HepG2 (cell line): ENCODE data around the gene TOP1. TPM values are rescaled to one million over a fixed set of nuclear protein-coding genes. Genes with fewer than 3 reads are reported as not detected.
A peak's percentile ranks its signal among the peaks of the same experiment; 100 is the strongest.

Experiments
- HNRNPL ChIP-seq: fragments of 200-400 bp; formaldehyde crosslinking; IDR thresholded peaks from 2 replicates; pipeline ENCODE4 v1.6.1; 2017; ENCODE audit warnings: mild to moderate bottlenecking, low read depth, low read length
- KDM5B ChIP-seq: sonication (generic); formaldehyde crosslinking; IDR thresholded peaks from 2 replicates; pipeline ENCODE4 v1.4.0; 2020; ENCODE audit warnings: missing genetic modification reagents, mild to moderate bottlenecking, borderline replicate concordance
- MAFK ChIP-seq, 2 experiments: IDR thresholded peaks in 1 of 2; conservative IDR thresholded peaks in 1 of 2; 2 replicates each; pipeline ENCODE4 v1.6.1; 2011; ENCODE audit warnings: improper control_type of control experiment in 2 of 2, low read length in 2 of 2
- PCBP1 ChIP-seq: fragments of 200-400 bp; formaldehyde crosslinking; IDR thresholded peaks from 2 replicates; pipeline ENCODE4 v1.6.1; 2017; ENCODE audit warnings: mild to moderate bottlenecking, low read depth, low read length, borderline replicate concordance
- PTBP1 ChIP-seq: fragments of 200-400 bp; formaldehyde crosslinking; IDR thresholded peaks from 2 replicates; pipeline ENCODE4 v1.6.1; 2018; ENCODE audit warnings: low read length, low read depth; ENCODE audit not compliant: poor library complexity, severe bottlenecking
- RXRB ChIP-seq: IDR thresholded peaks from 2 replicates; pipeline ENCODE4 v1.6.1; 2016; ENCODE audit warnings: borderline replicate concordance, missing genetic modification reagents, missing compliant biosample characterization
- ZBTB1 ChIP-seq: sonication (generic); formaldehyde crosslinking; IDR thresholded peaks from 2 replicates; pipeline ENCODE4 v1.4.0; 2020; ENCODE audit warnings: missing genetic modification reagents, borderline replicate concordance
- polyA plus RNA-seq, 8 experiments: library from polyadenylated mRNA; depleted of rRNA in 3 of 8; stranded (reverse) in 7 of 8; unstranded in 1 of 8; fragments of >200 nt; fragmentation: Illumina TruSeq in 4 of 8; extraction: Trizol in 4 of 8; gene quantifications; 2 replicates each; pipeline versions ENCODE4 v1.2.1 to v1.2.3, GENCODE V29; 2011 to 2016; ENCODE audit warnings: low read depth in 4 of 8, missing spikeins in 1 of 8, mixed read lengths in 1 of 8; ENCODE audit not compliant: insufficient read depth in 1 of 8
- total RNA-seq, 5 experiments: library from RNA; depleted of rRNA; stranded (reverse); fragments of >200 nt; fragmentation: Illumina TruSeq; extraction: Trizol; gene quantifications; 2 replicates each; pipeline ENCODE4 v1.2.3, GENCODE V29; 2016; ENCODE audit warnings: low read depth in 1 of 5
- TF ChIP-seq, protein P1 (sequence below): sonication (generic); formaldehyde crosslinking; IDR thresholded peaks from 2 replicates; pipeline ENCODE4 v1.5.1; 2020; ENCODE audit warnings: mild to moderate bottlenecking, missing genetic modification reagents, moderate library complexity
- TF ChIP-seq, protein P2 (sequence below), 2 experiments: fragments of 450-650 bp in 1 of 2; sonication (generic) in 1 of 2; formaldehyde crosslinking in 1 of 2; IDR thresholded peaks; 2 replicates each; pipeline versions ENCODE4 v1.6.1 to v1.8.0; 2016 to 2022; ENCODE audit warnings: antibody characterized with exemption in 1 of 2, mild to moderate bottlenecking in 1 of 2, missing genetic modification reagents in 1 of 2
- TF ChIP-seq, protein P3 (sequence below): sonication (generic); formaldehyde crosslinking; IDR thresholded peaks from 2 replicates; pipeline ENCODE4 v1.5.0; 2020; ENCODE audit warnings: mild to moderate bottlenecking, missing genetic modification reagents, moderate library complexity

The TOP1 gene
- total and polyA plus RNA-seq, 2 of the 13 experiments (the other 11 are each of a cell fraction or from before 2014, with no cell fraction given): 10.2 to 19.4 TPM

DNA sequence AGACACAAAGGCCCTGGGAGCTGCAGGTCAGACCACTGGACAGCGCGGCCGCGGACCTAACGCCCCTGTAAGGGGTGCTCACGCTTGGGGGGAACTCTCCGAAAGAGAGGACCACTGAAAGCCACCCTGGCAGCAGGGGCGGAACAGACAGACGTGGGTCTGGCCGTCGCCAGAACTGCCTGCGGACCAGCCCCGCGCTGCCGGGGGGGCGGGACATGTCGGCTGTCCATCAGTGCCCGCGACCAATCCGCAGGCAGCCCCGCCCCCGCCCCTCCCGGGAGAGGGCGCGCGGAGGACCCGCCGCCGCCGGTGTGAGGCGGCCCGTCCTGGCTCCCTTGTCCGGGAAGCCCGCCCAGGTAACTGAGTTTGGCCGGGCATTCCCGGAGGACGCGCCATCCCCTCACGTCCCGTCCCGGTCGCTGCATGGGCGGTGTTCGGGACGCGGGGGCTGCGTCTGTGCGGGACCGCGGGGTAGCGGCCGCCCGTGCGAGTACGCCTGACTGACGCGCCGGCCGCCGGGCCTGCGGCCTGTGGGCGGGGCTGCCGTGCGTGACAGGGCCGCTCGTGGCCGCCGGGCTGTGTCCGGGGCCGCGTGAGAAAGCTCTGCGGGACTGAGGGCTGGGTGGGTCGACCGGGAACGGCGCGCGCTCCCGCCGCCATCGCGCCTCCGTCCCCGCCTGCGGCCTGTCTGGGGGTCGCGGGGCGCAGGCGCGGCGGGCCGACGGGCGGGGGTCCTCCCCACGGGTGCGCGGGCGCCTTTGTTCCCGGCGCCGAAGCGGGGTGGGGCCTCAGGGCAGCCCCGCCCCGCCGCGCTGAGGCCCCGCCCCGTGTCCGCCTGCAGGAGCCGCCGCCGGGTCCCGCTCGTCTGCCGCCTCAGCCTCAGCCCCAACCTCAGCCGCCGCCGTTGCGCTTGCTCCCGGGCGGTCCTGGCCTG lies 108.3 kb downstream of the TOP1 start, which contains the start of gene PLCG1 (continued):
- TF ChIP-seq, protein P1, sequence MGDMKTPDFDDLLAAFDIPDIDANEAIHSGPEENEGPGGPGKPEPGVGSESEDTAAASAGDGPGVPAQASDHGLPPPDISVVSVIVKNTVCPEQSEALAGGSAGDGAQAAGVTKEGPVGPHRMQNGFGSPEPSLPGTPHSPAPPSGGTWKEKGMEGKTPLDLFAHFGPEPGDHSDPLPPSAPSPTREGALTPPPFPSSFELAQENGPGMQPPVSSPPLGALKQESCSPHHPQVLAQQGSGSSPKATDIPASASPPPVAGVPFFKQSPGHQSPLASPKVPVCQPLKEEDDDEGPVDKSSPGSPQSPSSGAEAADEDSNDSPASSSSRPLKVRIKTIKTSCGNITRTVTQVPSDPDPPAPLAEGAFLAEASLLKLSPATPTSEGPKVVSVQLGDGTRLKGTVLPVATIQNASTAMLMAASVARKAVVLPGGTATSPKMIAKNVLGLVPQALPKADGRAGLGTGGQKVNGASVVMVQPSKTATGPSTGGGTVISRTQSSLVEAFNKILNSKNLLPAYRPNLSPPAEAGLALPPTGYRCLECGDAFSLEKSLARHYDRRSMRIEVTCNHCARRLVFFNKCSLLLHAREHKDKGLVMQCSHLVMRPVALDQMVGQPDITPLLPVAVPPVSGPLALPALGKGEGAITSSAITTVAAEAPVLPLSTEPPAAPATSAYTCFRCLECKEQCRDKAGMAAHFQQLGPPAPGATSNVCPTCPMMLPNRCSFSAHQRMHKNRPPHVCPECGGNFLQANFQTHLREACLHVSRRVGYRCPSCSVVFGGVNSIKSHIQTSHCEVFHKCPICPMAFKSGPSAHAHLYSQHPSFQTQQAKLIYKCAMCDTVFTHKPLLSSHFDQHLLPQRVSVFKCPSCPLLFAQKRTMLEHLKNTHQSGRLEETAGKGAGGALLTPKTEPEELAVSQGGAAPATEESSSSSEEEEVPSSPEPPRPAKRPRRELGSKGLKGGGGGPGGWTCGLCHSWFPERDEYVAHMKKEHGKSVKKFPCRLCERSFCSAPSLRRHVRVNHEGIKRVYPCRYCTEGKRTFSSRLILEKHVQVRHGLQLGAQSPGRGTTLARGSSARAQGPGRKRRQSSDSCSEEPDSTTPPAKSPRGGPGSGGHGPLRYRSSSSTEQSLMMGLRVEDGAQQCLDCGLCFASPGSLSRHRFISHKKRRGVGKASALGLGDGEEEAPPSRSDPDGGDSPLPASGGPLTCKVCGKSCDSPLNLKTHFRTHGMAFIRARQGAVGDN: peak; percentile 97
- TF ChIP-seq, protein P2, sequence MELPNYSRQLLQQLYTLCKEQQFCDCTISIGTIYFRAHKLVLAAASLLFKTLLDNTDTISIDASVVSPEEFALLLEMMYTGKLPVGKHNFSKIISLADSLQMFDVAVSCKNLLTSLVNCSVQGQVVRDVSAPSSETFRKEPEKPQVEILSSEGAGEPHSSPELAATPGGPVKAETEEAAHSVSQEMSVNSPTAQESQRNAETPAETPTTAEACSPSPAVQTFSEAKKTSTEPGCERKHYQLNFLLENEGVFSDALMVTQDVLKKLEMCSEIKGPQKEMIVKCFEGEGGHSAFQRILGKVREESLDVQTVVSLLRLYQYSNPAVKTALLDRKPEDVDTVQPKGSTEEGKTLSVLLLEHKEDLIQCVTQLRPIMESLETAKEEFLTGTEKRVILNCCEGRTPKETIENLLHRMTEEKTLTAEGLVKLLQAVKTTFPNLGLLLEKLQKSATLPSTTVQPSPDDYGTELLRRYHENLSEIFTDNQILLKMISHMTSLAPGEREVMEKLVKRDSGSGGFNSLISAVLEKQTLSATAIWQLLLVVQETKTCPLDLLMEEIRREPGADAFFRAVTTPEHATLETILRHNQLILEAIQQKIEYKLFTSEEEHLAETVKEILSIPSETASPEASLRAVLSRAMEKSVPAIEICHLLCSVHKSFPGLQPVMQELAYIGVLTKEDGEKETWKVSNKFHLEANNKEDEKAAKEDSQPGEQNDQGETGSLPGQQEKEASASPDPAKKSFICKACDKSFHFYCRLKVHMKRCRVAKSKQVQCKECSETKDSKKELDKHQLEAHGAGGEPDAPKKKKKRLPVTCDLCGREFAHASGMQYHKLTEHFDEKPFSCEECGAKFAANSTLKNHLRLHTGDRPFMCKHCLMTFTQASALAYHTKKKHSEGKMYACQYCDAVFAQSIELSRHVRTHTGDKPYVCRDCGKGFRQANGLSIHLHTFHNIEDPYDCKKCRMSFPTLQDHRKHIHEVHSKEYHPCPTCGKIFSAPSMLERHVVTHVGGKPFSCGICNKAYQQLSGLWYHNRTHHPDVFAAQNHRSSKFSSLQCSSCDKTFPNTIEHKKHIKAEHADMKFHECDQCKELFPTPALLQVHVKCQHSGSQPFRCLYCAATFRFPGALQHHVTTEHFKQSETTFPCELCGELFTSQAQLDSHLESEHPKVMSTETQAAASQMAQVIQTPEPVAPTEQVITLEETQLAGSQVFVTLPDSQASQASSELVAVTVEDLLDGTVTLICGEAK (IDR thresholded peaks at IDR 0.05): no peak
- TF ChIP-seq, protein P2 (CRISPR knock-in tag; IDR thresholded peaks at IDR 0.05): 0 out of 2 replicates have a peak, but pooled peaks have one; percentile 37
- TF ChIP-seq HNRNPL (peak; percentile 42; the same call in 1 of the 2 replicates), ZBTB1 (no peak), RXRB (CRISPR knock-in tag) (peak; percentile 50; the same call in 1 of the 2 replicates), MAFK (conservative IDR thresholded peaks at IDR 0.05 in 1 of 2, IDR thresholded peaks at IDR 0.05 in 1 of 2; ENCODE audit: low read length in 2 of 2) (no peak), PTBP1 (no peak), PCBP1 (0 out of 2 replicates have a peak, but pooled peaks have one; percentile 50), KDM5B (CRISPR knock-in tag) (peak; percentile 99)
- TF ChIP-seq, protein P3, sequence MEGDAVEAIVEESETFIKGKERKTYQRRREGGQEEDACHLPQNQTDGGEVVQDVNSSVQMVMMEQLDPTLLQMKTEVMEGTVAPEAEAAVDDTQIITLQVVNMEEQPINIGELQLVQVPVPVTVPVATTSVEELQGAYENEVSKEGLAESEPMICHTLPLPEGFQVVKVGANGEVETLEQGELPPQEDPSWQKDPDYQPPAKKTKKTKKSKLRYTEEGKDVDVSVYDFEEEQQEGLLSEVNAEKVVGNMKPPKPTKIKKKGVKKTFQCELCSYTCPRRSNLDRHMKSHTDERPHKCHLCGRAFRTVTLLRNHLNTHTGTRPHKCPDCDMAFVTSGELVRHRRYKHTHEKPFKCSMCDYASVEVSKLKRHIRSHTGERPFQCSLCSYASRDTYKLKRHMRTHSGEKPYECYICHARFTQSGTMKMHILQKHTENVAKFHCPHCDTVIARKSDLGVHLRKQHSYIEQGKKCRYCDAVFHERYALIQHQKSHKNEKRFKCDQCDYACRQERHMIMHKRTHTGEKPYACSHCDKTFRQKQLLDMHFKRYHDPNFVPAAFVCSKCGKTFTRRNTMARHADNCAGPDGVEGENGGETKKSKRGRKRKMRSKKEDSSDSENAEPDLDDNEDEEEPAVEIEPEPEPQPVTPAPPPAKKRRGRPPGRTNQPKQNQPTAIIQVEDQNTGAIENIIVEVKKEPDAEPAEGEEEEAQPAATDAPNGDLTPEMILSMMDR (CRISPR knock-in tag): no peak; the same call in 1 of the 2 replicates
